Effector memory CD4-positive, alpha-beta T cell (primary cell): ENCODE data around the gene PAK1.

Experiments
- DNase-seq, 3 donors: peaks; one replicate each; pipeline ENCODE4 v3.0.0-alpha.2; 2020
- H3K27ac ChIP-seq: 2 replicates; pipeline ENCODE4 v1.7.0; 2013; ENCODE audit warnings: mild to moderate bottlenecking, low read length, moderate library complexity; ENCODE audit not compliant: insufficient read depth, poor library complexity, severe bottlenecking
- H3K27me3 ChIP-seq: replicated peaks from 2 replicates; pipeline ENCODE4 v1.7.0; 2013; ENCODE audit warnings: mild to moderate bottlenecking, low read length; ENCODE audit not compliant: insufficient read depth, control insufficient read depth, poor library complexity, severe bottlenecking
- H3K36me3 ChIP-seq: 2 replicates; pipeline ENCODE4 v1.7.0; 2013; ENCODE audit warnings: mild to moderate bottlenecking, low read length, moderate library complexity; ENCODE audit not compliant: control insufficient read depth, insufficient read depth
- H3K4me1 ChIP-seq: 2 replicates; pipeline ENCODE4 v1.7.0; 2013; ENCODE audit warnings: low read length, mild to moderate bottlenecking; ENCODE audit not compliant: control insufficient read depth, insufficient read depth, poor library complexity, severe bottlenecking
- H3K4me3 ChIP-seq: 2 replicates; pipeline ENCODE4 v1.7.0; 2013; ENCODE audit warnings: low read length, low read depth, mild to moderate bottlenecking; ENCODE audit not compliant: insufficient read depth, poor library complexity, severe bottlenecking
- H3K9me3 ChIP-seq: 2 replicates; pipeline ENCODE4 v1.7.0; 2013; ENCODE audit warnings: mild to moderate bottlenecking, low read length, moderate library complexity; ENCODE audit not compliant: control insufficient read depth

PAK1 gene

DNA sequence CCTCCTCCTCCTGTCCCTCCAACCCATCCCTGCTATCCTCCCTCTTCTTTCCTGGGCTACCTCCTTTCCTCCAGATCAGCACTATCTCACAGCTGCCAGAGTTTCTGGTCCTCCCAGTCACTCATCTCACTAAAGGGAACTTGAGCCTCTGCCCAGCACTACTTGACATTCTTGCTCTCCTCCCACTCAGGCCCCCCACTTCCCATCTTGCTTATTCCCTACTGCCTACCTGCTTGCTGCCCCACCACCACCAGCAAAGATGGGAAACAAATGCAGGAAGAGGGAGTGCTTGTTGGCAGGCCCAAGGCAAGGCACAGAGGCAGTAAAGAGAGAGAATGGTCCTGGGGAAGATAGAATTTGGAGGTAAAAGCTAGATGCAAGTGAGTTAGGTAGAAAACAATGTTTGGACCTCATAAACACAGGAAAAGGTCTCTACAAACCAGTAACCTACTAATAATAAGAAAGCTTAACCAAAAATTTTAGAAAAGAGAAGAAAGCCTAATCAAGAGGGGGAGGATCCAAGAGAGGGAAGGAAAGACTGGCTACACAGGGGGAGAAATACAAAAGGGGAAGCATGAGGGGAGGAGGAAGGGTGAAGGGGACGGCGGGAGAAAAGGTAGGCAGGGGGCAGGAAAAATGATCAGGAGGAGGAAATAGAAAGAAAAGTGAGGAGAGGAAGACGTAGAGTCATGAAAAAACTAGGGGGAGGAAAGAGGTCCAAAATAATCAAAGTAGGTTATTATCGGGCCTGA is 63.6 kb downstream of the PAK1 start:
- Histone ChIP-seq H3K9me3 (no peaks in the 10 kb centered on the region), H3K27me3 (no peaks in the 10 kb centered on the region), H3K4me3 (no peak overlapping the region), H3K4me1 (peaks cover 13% of the 10 kb centered on the region), H3K36me3 (no peaks in the 10 kb centered on the region), H3K27ac (no peak overlapping the region)
- DNase-seq = no peak

DNA sequence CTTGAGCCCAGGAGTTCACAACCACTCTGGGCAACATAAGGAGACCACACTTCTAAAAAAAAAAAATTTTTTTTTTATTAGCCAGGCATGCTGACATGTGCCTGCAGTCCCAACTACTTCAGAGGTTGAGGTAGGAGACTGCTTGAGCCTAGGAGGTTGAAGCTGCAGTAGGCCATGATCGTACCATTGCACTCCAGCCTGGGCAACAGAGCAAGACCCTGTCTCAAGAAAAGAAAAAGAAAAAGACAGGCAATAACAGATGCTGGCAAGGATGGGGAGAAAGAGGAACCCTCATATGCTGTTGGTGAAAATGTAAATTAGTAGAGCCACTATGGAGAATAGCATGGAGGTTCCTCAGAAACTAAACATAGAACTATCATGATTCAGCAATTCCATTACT is 64.8 kb downstream of the PAK1 start:
- Histone ChIP-seq H3K4me3 (no peak overlapping the region), H3K4me1 (peaks cover 13% of the 10 kb centered on the region), H3K27me3 (no peaks in the 10 kb centered on the region), H3K9me3 (no peaks in the 10 kb centered on the region), H3K27ac (no peak overlapping the region), H3K36me3 (no peaks in the 10 kb centered on the region)
- no peak for DNase-seq

- no peak for DNase-seq
- H3K27ac ChIP-seq = no peak overlapping the region
- no peak overlapping the region for H3K4me3 ChIP-seq
- H3K36me3 ChIP-seq = no peaks in the 10 kb centered on the region
- H3K27me3 ChIP-seq = no peaks in the 10 kb centered on the region
- H3K4me1 ChIP-seq = peaks cover 12% of the 10 kb centered on the region
- no peaks in the 10 kb centered on the region for H3K9me3 ChIP-seq
These were observed 66.3 kb downstream of the PAK1 start for GRCh38 chr11:77407613-77408012.

GRCh38 chr11:77406396-77406795 is 67.5 kb downstream of the PAK1 start:
- no peak for DNase-seq
- H3K4me1 ChIP-seq = peaks cover 6% of the 10 kb centered on the region
- H3K4me3 ChIP-seq = no peak overlapping the region
- no peaks in the 10 kb centered on the region for H3K27me3 ChIP-seq
- H3K27ac ChIP-seq = no peak overlapping the region
- no peaks in the 10 kb centered on the region for H3K9me3 ChIP-seq
- H3K36me3 ChIP-seq = no peaks in the 10 kb centered on the region

GRCh38 chr11:77403211-77403610 is 70.7 kb downstream of the PAK1 start:
- H3K27ac ChIP-seq = no peak overlapping the region
- no peak for DNase-seq

DNA sequence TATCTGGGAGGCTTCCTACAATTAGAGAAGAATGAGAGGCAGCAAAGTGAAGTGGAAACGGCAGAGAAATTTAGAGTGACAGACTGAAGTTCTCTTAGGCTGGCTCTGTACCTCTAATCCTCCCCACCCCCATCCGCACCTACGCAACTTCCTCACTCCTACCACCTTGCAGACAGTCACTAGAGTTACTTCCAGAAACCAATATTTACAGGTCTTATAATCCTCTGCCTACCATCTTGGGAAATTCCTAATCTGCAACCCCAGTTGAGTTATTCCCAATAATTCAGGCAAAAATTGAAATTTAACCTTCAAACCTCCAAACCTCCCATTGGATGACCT is 71.7 kb downstream of the PAK1 start:
- no peak for DNase-seq
- Histone ChIP-seq H3K27ac (no peak overlapping the region), H3K9me3 (no peaks in the 10 kb centered on the region), H3K36me3 (no peaks in the 10 kb centered on the region), H3K27me3 (no peaks in the 10 kb centered on the region), H3K4me3 (no peak overlapping the region), H3K4me1 (no peaks in the 10 kb centered on the region)

More at GRCh38 chr11:77403211-77403610, 70.7 kb downstream of the PAK1 start:
- no peaks in the 10 kb centered on the region for H3K4me1 ChIP-seq
- no peak overlapping the region for H3K4me3 ChIP-seq
- H3K36me3 ChIP-seq = no peaks in the 10 kb centered on the region
- H3K27me3 ChIP-seq = no peaks in the 10 kb centered on the region
- no peaks in the 10 kb centered on the region for H3K9me3 ChIP-seq

DNA sequence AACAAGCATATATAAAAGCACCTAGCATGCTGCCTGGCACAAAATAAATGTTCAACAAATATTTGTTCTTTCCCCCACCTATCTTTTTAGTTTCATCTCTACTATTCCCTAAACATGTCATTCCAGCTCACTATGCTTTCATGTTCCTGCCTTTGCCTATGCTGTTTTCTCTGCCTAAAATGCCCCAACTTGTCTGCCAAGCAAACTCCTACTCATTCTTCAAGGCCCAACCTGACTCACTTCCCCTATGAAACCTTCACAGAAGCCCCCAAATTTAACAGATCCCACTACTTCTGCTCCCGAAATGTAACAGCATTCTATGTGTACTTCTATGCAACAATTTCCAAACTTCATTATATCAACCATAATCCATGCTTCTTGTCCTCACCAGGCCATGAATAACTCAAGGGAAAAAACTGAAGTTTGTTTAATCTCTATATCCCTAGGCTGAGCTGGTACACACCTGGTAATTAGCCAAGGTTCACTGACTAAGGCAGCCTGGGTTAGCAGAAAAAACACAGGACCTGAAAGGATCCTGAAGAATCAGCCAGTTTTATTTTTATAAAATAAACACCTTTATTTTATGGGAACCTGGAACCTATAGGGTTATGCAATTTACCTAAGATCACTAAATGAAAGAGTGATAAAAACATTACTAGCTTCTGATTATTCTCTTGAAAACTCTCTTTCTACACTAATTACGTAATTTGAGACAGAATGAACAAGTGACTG is 72.2 kb downstream of the PAK1 start:
- H3K36me3 ChIP-seq = no peaks in the 10 kb centered on the region
- H3K9me3 ChIP-seq = no peaks in the 10 kb centered on the region
- no peak overlapping the region for H3K27ac ChIP-seq
- no peak for DNase-seq
- no peaks in the 10 kb centered on the region for H3K27me3 ChIP-seq
- no peak overlapping the region for H3K4me3 ChIP-seq
- H3K4me1 ChIP-seq = no peaks in the 10 kb centered on the region

DNA sequence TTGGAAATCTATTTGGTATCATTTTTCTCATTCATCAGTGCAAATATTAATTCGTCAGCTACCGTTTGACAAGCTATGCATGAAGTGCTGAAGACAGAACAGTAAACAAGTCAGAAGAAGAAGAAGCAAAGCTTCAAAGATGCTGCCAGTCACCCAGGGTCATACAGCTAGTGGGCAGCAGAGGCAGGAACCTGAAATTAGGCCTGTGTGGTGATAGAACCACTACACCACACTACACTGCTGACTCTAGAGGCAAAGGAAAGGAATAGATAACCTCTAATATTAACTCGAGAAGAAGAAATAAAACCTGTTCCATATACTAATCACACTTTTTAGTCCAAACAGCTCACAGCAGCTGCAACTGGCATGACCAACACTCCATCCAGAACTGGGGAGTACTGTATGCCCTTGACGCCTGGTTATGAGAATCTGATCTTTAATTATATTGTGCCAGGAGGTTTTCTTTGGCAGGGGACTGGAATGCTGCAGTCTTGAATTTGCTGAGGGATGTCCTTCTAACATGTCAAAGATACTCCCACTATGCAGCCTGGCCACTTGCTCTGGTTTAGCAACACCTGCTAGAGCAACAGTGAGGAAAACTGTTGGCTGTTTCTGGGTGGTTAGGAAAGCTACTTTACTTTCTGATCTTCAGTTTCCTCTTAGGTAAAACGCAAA is 73.0 kb downstream of the PAK1 start:
- no peaks in the 10 kb centered on the region for H3K9me3 ChIP-seq
- H3K4me1 ChIP-seq = no peaks in the 10 kb centered on the region
- no peak overlapping the region for H3K4me3 ChIP-seq
- no peaks in the 10 kb centered on the region for H3K27me3 ChIP-seq
- H3K27ac ChIP-seq = no peak overlapping the region
- no peak for DNase-seq
- H3K36me3 ChIP-seq = no peaks in the 10 kb centered on the region

DNA sequence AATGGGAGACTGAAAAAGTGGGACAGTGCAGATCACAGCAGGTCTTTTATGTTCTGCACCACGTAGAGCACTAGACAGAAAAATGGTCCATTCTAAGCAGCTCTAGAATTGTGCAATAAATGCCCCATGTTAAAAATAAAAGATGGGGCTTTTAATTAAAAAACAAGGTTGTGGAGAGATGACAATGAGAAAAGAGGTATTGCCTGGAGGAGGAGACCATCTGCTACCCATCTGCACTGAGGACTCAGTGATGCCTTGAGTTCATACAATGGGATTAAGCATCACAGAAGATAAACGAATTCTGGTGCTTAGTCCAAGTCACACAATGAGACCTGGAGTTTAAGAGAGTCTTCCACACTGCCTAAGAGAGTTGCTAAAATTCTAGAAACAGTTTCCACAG is 73.6 kb downstream of the PAK1 start:
- no peaks in the 10 kb centered on the region for H3K27me3 ChIP-seq
- H3K4me3 ChIP-seq = no peak overlapping the region
- no peak overlapping the region for H3K27ac ChIP-seq
- H3K9me3 ChIP-seq = no peaks in the 10 kb centered on the region
- no peak for DNase-seq
- H3K4me1 ChIP-seq = no peaks in the 10 kb centered on the region
- H3K36me3 ChIP-seq = no peaks in the 10 kb centered on the region

DNA sequence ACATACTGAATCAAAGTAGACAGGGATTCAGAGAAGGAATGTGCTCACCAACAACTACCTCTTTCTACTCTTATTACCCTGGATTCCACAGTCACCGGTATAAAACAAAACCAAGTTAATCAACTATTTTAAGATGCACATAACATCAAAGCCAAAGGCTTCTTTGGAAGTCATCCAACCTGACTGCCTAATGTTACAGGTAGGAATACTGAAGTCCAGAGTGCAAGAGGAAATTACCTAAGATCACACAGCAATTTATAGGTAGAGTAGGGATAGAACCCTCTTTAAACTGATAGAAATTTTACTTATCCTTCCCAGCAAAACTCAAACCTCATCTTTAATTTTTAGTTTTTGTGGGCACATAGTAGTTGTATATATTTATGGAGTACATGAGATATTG is 76.3 kb downstream of the PAK1 start:
- no peak overlapping the region for H3K4me3 ChIP-seq
- no peak for DNase-seq
- no peaks in the 10 kb centered on the region for H3K27me3 ChIP-seq
- no peaks in the 10 kb centered on the region for H3K9me3 ChIP-seq
- H3K36me3 ChIP-seq = no peaks in the 10 kb centered on the region
- no peaks in the 10 kb centered on the region for H3K4me1 ChIP-seq
- H3K27ac ChIP-seq = no peak overlapping the region
